H1 (cell line): ENCODE measurements around the gene TRABD2A. TPM values are rescaled to one million over a fixed set of nuclear protein-coding genes. Genes with fewer than 3 reads are reported as not detected.

Experiments
- CBX8 ChIP-seq: fragments of 300-800, 300-1000 bp; sonication (generic); IDR thresholded peaks from 2 replicates; pipeline ENCODE4 v1.7.1; 2016; ENCODE audit warnings: low read depth, low read length, borderline replicate concordance
- FOSL1 ChIP-seq: IDR thresholded peaks from 2 replicates; pipeline ENCODE4 v1.6.1; 2011; ENCODE audit warnings: mild to moderate bottlenecking, low read depth, low read length, moderate library complexity; ENCODE audit not compliant: insufficient read depth
- SP4 ChIP-seq: IDR thresholded peaks from 2 replicates; pipeline ENCODE4 v1.6.1; 2012; ENCODE audit warnings: low read length, inconsistent platforms
- TEAD4 ChIP-seq: IDR thresholded peaks from 2 replicates; pipeline ENCODE4 v1.6.1; 2012; ENCODE audit warnings: low read depth, low read length, inconsistent platforms, mixed read lengths
- polyA plus RNA-seq, 7 experiments: library from polyadenylated mRNA; depleted of rRNA in 3 of 7; stranded (reverse) in 5 of 7; unstranded in 2 of 7; fragments of >200 nt in 5 of 7; fragments of 200-250 nt in 2 of 7; gene quantifications; 1 replicate in 5 of 7; 2 replicates in 1 of 7; 4 replicates in 1 of 7; pipeline versions ENCODE4 v1.2.1 to v1.2.3, GENCODE V29; 2011 to 2013; ENCODE audit warnings: missing spikeins in 2 of 7, mixed read lengths in 2 of 7
- total RNA-seq: library from RNA; stranded (reverse); fragmentation: NEBNext Ultra II Directional; extraction: Animal tissue kit (Norgen Biotek cat#: 25700); gene quantifications from 2 replicates; pipeline ENCODE4 v1.2.1, GENCODE V29; 2021
- TF ChIP-seq, protein P1 (sequence below): IDR thresholded peaks from 2 replicates; pipeline ENCODE4 v1.6.1; 2011; ENCODE audit warnings: low read length, improper control_type of control experiment

TRABD2A gene
- total and polyA plus RNA-seq, 2 of the 8 experiments (the other 6 are each of a cell fraction or from before 2014, with no cell fraction given), result 17.3 to 18.6 TPM

DNA sequence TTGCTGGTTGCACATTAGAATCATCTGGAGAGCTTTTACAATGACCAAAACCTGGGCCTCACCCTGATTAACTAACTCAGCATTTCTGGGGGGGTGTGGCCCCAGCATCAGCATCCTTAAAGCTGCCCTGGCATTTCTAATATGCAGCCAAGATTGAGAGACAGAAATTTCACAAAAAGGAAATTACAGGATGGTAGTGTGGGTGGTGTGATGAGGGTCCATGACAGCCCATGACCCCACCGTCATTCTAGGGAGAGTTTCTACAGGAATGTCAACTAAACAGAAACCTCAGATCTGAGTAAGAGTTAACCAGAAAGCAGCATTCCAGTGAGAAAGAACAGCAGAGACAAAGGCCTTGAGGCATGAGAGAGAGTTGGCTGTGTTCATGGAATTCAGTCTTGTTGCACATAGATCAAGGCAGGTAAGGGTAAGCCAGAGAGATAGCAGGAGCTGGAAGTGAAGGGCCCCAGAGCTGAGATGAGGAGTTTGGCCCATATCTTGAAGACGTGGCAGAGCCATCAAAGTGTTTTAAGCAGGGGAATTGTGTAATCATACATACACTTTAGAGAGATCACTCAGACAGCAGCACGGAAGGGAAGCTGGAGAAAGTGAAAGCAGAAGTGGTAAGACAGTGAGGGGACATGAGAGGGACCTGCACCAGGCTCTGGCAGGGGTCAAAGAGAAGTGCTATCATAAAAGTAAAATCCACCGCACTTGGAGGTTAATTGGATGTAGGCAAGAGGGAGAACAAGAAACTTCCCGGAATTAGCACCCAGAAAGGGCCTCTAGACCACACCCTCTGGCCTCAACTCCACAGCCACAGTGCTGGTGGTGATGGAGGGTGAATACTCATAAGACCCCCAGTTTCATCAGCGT, 7.8 kb upstream of the TRABD2A start (continued):
- TF ChIP-seq SP4 (no peak), FOSL1 (no peak), CBX8 (no peak), TEAD4 (no peak)
- TF ChIP-seq, protein P1, sequence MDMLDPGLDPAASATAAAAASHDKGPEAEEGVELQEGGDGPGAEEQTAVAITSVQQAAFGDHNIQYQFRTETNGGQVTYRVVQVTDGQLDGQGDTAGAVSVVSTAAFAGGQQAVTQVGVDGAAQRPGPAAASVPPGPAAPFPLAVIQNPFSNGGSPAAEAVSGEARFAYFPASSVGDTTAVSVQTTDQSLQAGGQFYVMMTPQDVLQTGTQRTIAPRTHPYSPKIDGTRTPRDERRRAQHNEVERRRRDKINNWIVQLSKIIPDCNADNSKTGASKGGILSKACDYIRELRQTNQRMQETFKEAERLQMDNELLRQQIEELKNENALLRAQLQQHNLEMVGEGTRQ, result no peak
